Activated naive CD4-positive, alpha-beta T cell treated with anti-CD3 and anti-CD28 coated beads for 36 hours (primary cell): ENCODE data around the gene CCDC171. TPM values are rescaled to one million over a fixed set of nuclear protein-coding genes. Genes with fewer than 3 reads are reported as not detected.

Source experiments
- CTCF ChIA-PET: fragments of 350-600 bp; sonication (Branson Sonifier 250); formaldehyde crosslinking; loops from one replicate; lab custom pipeline; 2021; ENCODE audit warnings: antibody characterized with exemption; lab: Charles Lee
- DNase-seq: peaks from one replicate; pipeline ENCODE4 v3.0.0-alpha.2; 2020
- H3K27ac Mint-ChIP-seq: one replicate; pipeline ENCODE4 v1.8.0; 2021; ENCODE audit warnings: mild to moderate bottlenecking, mixed read lengths
- H3K27me3 Mint-ChIP-seq: one replicate; pipeline ENCODE4 v1.8.0; 2021; ENCODE audit warnings: low read depth, mixed read lengths
- H3K36me3 Mint-ChIP-seq: one replicate; pipeline ENCODE4 v1.8.0; 2021; ENCODE audit warnings: low read depth, mixed read lengths
- H3K4me1 Mint-ChIP-seq: one replicate; pipeline ENCODE4 v1.8.0; 2021; ENCODE audit warnings: low read depth, mixed read lengths
- H3K4me3 Mint-ChIP-seq: one replicate; pipeline ENCODE4 v1.8.0; 2021; ENCODE audit warnings: mild to moderate bottlenecking, moderate library complexity, mixed read lengths
- H3K9me3 Mint-ChIP-seq: one replicate; pipeline ENCODE4 v1.8.0; 2021; ENCODE audit warnings: mixed read lengths
- intact Hi-C: fragments of 100-400 bp; cut with micrococcal nuclease; formaldehyde crosslinking; loops from one replicate; pipeline ENCODE4 v1.15.1; 2023
- total RNA-seq, 2 experiments: library from RNA; stranded (reverse); gene quantifications; one replicate each; pipeline ENCODE4 v1.2.3, GENCODE V29; 2021

The CCDC171 gene
- total RNA-seq, 2 experiments from 2014 or later: 2.0 to 2.7 TPM

- Mint-ChIP-seq H3K4me1 (no peaks in the 10 kb centered on the region), H3K27me3 (no peaks in the 10 kb centered on the region), H3K27ac (no peak overlapping the region), H3K4me3 (no peak overlapping the region), H3K36me3 (no peaks in the 10 kb centered on the region), H3K9me3 (no peaks in the 10 kb centered on the region)
- no peak for DNase-seq
- intact Hi-C loops: no loop called here
- CTCF ChIA-PET: no interaction called here
These were observed 158.7 kb downstream of the CCDC171 start for GRCh38 chr9:15711531-15711930.

- H3K36me3 Mint-ChIP-seq: peaks cover under 1% of the 10 kb centered on the region
- H3K4me3 Mint-ChIP-seq: no peak overlapping the region
- H3K27ac Mint-ChIP-seq: no peak overlapping the region
- CTCF ChIA-PET: no interaction called here
- intact Hi-C loops: no loop called here
- H3K9me3 Mint-ChIP-seq: no peaks in the 10 kb centered on the region
- H3K27me3 Mint-ChIP-seq: no peaks in the 10 kb centered on the region
- no peak for DNase-seq
- H3K4me1 Mint-ChIP-seq: no peaks in the 10 kb centered on the region
These were observed 159.1 kb downstream of the CCDC171 start for GRCh38 chr9:15711931-15712330.

GRCh38 chr9:15714746-15715145, 161.9 kb downstream of the CCDC171 start:
- CTCF ChIA-PET: interaction anchor here (0.5 kb wide), 1 partner anchor 29 kb away, joined by 3 read pairs; no protein-coding TSS in a partner anchor
- no peak overlapping the region for H3K4me3 Mint-ChIP-seq
- no peak overlapping the region for H3K27ac Mint-ChIP-seq
- intact Hi-C loops: no loop called here
- no peak for DNase-seq
- no peaks in the 10 kb centered on the region for H3K27me3 Mint-ChIP-seq
- no peaks in the 10 kb centered on the region for H3K4me1 Mint-ChIP-seq
- peaks cover 2% of the 10 kb centered on the region for H3K36me3 Mint-ChIP-seq
- H3K9me3 Mint-ChIP-seq: no peaks in the 10 kb centered on the region

GRCh38 chr9:15717290-15717967, 164.6 kb downstream of the CCDC171 start:
- Mint-ChIP-seq H3K4me3 (no peak overlapping the region), H3K4me1 (no peaks in the 10 kb centered on the region), H3K9me3 (no peaks in the 10 kb centered on the region), H3K27me3 (no peaks in the 10 kb centered on the region), H3K27ac (no peak overlapping the region), H3K36me3 (peaks cover 2% of the 10 kb centered on the region)
- intact Hi-C loops: no loop called here
- no peak for DNase-seq
- CTCF ChIA-PET: no interaction called here

- H3K9me3 Mint-ChIP-seq: no peaks in the 10 kb centered on the region
- no peak for DNase-seq
- intact Hi-C loops: no loop called here
- peaks cover 2% of the 10 kb centered on the region for H3K36me3 Mint-ChIP-seq
- CTCF ChIA-PET: no interaction called here
- no peak overlapping the region for H3K27ac Mint-ChIP-seq
- no peaks in the 10 kb centered on the region for H3K27me3 Mint-ChIP-seq
- no peak overlapping the region for H3K4me3 Mint-ChIP-seq
- H3K4me1 Mint-ChIP-seq: no peaks in the 10 kb centered on the region
These were observed 165.6 kb downstream of the CCDC171 start for GRCh38 chr9:15718423-15718822.

- peaks cover 2% of the 10 kb centered on the region for H3K36me3 Mint-ChIP-seq
- no peaks in the 10 kb centered on the region for H3K9me3 Mint-ChIP-seq
- DNase-seq: no peak
- no peaks in the 10 kb centered on the region for H3K27me3 Mint-ChIP-seq
- no peak overlapping the region for H3K4me3 Mint-ChIP-seq
- H3K27ac Mint-ChIP-seq: no peak overlapping the region
- intact Hi-C loops: no loop called here
- H3K4me1 Mint-ChIP-seq: no peaks in the 10 kb centered on the region
- CTCF ChIA-PET: no interaction called here
These were observed 168.0 kb downstream of the CCDC171 start for GRCh38 chr9:15720861-15721260.

GRCh38 chr9:15722888-15723287, 170.0 kb downstream of the CCDC171 start:
- Mint-ChIP-seq H3K9me3 (no peaks in the 10 kb centered on the region), H3K27me3 (no peaks in the 10 kb centered on the region), H3K36me3 (no peaks in the 10 kb centered on the region), H3K4me3 (no peak overlapping the region), H3K27ac (no peak overlapping the region), H3K4me1 (no peaks in the 10 kb centered on the region)
- CTCF ChIA-PET: no interaction called here
- no peak for DNase-seq
- intact Hi-C loops: no loop called here

GRCh38 chr9:15724016-15724415, 171.2 kb downstream of the CCDC171 start:
- Mint-ChIP-seq H3K27me3 (no peaks in the 10 kb centered on the region), H3K36me3 (no peaks in the 10 kb centered on the region), H3K9me3 (no peaks in the 10 kb centered on the region), H3K4me3 (no peak overlapping the region), H3K27ac (no peak overlapping the region), H3K4me1 (no peaks in the 10 kb centered on the region)
- intact Hi-C loops: no loop called here
- DNase-seq: no peak
- CTCF ChIA-PET: no interaction called here

- H3K4me3 Mint-ChIP-seq: no peak overlapping the region
- CTCF ChIA-PET: no interaction called here
These were observed 171.8 kb downstream of the CCDC171 start for GRCh38 chr9:15724612-15725011.

GRCh38 chr9:15725953-15726352, 173.1 kb downstream of the CCDC171 start:
- H3K36me3 Mint-ChIP-seq: no peaks in the 10 kb centered on the region
- H3K9me3 Mint-ChIP-seq: no peaks in the 10 kb centered on the region
- intact Hi-C loops: no loop called here
- H3K27me3 Mint-ChIP-seq: no peaks in the 10 kb centered on the region
- no peak for DNase-seq
- H3K27ac Mint-ChIP-seq: no peak overlapping the region
- CTCF ChIA-PET: no interaction called here
- H3K4me1 Mint-ChIP-seq: peaks cover 2% of the 10 kb centered on the region
- no peak overlapping the region for H3K4me3 Mint-ChIP-seq

More at GRCh38 chr9:15724612-15725011, 171.8 kb downstream of the CCDC171 start:
- H3K27me3 Mint-ChIP-seq: no peaks in the 10 kb centered on the region
- intact Hi-C loops: no loop called here
- H3K27ac Mint-ChIP-seq: no peak overlapping the region
- no peak for DNase-seq
- no peaks in the 10 kb centered on the region for H3K36me3 Mint-ChIP-seq
- no peaks in the 10 kb centered on the region for H3K9me3 Mint-ChIP-seq
- peaks cover 2% of the 10 kb centered on the region for H3K4me1 Mint-ChIP-seq

- H3K4me1 Mint-ChIP-seq: peaks cover 2% of the 10 kb centered on the region
- no peak for DNase-seq
- H3K4me3 Mint-ChIP-seq: no peak overlapping the region
- H3K36me3 Mint-ChIP-seq: no peaks in the 10 kb centered on the region
- no peaks in the 10 kb centered on the region for H3K9me3 Mint-ChIP-seq
- CTCF ChIA-PET: no interaction called here
- intact Hi-C loops: no loop called here
- H3K27ac Mint-ChIP-seq: no peak overlapping the region
- no peaks in the 10 kb centered on the region for H3K27me3 Mint-ChIP-seq
These were observed 176.7 kb downstream of the CCDC171 start for GRCh38 chr9:15729507-15729906.

- no peaks in the 10 kb centered on the region for H3K9me3 Mint-ChIP-seq
- intact Hi-C loops: no loop called here
- no peaks in the 10 kb centered on the region for H3K27me3 Mint-ChIP-seq
- no peaks in the 10 kb centered on the region for H3K4me1 Mint-ChIP-seq
- H3K27ac Mint-ChIP-seq: no peak overlapping the region
- no peaks in the 10 kb centered on the region for H3K36me3 Mint-ChIP-seq
- DNase-seq: no peak
- CTCF ChIA-PET: no interaction called here
- no peak overlapping the region for H3K4me3 Mint-ChIP-seq
These were observed 182.4 kb downstream of the CCDC171 start for GRCh38 chr9:15735083-15735857.

GRCh38 chr9:15736569-15736968, 183.7 kb downstream of the CCDC171 start:
- H3K4me3 Mint-ChIP-seq: no peak overlapping the region
- no peaks in the 10 kb centered on the region for H3K36me3 Mint-ChIP-seq
- no peaks in the 10 kb centered on the region for H3K4me1 Mint-ChIP-seq
- CTCF ChIA-PET: interaction anchor here (0.6 kb wide), 2 partner anchors 8 to 44 kb away, joined by 4 read pairs; no protein-coding TSS in a partner anchor
- no peak for DNase-seq
- no peaks in the 10 kb centered on the region for H3K9me3 Mint-ChIP-seq
- no peaks in the 10 kb centered on the region for H3K27me3 Mint-ChIP-seq
- intact Hi-C loops: no loop called here
- no peak overlapping the region for H3K27ac Mint-ChIP-seq
